Activated CD8-positive, alpha-beta T cell treated with anti-CD3 and anti-CD28 coated beads, Interleukin-2, amount 10 ng/mL, durations not matched to agents 7 days and 5 days (primary cell): Measurements from ENCODE around the gene WDR75. TPM values are rescaled to one million over a fixed set of nuclear protein-coding genes. Genes with fewer than 3 reads are reported as not detected.

ENCODE experiments used
- ATAC-seq: fragments of 150-1000 bp; cut with Tn5 transposase; one replicate; pipeline ENCODE4 v1.10.0; 2021; ENCODE audit warnings: moderate library complexity
- CTCF ChIA-PET: fragments of 350-600 bp; sonication (Branson Sonifier 250); formaldehyde crosslinking; loops from one replicate; lab custom pipeline; 2021; ENCODE audit warnings: antibody characterized with exemption; lab: Charles Lee
- POLR2A ChIA-PET: fragments of 350-600 bp; sonication (Branson Sonifier 250); formaldehyde crosslinking; loops from one replicate; lab custom pipeline; 2021; ENCODE audit warnings: antibody characterized with exemption; lab: Charles Lee
- DNase-seq: peaks from one replicate; pipeline ENCODE4 v3.0.0-alpha.2; 2020
- H3K27ac Mint-ChIP-seq: one replicate; pipeline ENCODE4 v1.8.0; 2021; ENCODE audit warnings: mild to moderate bottlenecking, mixed read lengths
- H3K27me3 Mint-ChIP-seq: one replicate; pipeline ENCODE4 v1.8.0; 2021; ENCODE audit warnings: low read depth, mixed read lengths
- H3K36me3 Mint-ChIP-seq: one replicate; pipeline ENCODE4 v1.8.0; 2021; ENCODE audit warnings: low read depth, mixed read lengths
- H3K4me1 Mint-ChIP-seq: one replicate; pipeline ENCODE4 v1.8.0; 2021; ENCODE audit warnings: low read depth, mixed read lengths
- H3K4me3 Mint-ChIP-seq: one replicate; pipeline ENCODE4 v1.8.0; 2021; ENCODE audit warnings: mild to moderate bottlenecking, mixed read lengths
- H3K9me3 Mint-ChIP-seq: one replicate; pipeline ENCODE4 v1.8.0; 2022; ENCODE audit warnings: mixed read lengths; ENCODE audit not compliant: insufficient read depth
- total RNA-seq, 2 experiments: library from RNA; stranded (reverse); gene quantifications; one replicate each; pipeline ENCODE4 v1.2.3, GENCODE V29; 2021

The WDR75 gene
- total RNA-seq, 2 experiments from 2014 or later = 42.8 to 44.2 TPM

DNA sequence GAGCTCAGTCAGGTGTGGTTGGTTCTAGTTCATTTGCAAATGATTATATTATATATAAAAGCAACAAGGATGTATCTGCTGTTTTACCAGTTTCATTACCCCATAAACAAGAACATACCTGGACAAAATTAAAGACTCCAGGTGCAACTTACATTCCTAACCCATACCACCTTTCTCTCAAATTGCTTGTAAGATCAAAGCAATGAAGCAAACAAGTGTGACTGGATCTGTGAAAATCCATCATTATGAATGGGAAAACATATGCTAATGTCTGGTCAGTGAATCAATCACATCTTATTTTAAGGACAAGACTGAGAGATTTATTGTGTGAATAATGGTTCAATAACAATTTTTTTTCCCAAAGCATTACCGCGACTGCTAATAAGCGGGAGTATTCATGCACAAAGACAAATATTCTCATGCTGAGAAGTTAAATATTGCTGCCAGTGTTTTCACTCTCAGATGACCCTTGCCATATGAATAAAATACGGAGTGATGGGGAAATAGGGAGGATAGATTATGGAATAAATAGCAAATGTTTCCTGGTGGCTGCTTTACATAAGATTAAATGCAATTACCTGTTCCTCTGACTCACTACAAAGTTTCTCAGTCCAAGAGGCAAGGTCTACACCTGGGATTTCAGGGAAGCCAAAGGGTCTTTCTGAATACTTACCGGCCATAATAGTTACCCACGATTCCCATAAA lies 59.3 kb downstream of the WDR75 start:
- H3K36me3 Mint-ChIP-seq = no peaks in the 10 kb centered on the region
- no peaks in the 10 kb centered on the region for H3K9me3 Mint-ChIP-seq
- no peak for ATAC-seq
- CTCF ChIA-PET = no interaction called here
- POLR2A ChIA-PET = no interaction called here
- H3K4me1 Mint-ChIP-seq = peaks cover 7% of the 10 kb centered on the region
- H3K27ac Mint-ChIP-seq = no peak overlapping the region
- H3K4me3 Mint-ChIP-seq = no peak overlapping the region
- no peak for DNase-seq
- peaks cover 3% of the 10 kb centered on the region for H3K27me3 Mint-ChIP-seq

DNA sequence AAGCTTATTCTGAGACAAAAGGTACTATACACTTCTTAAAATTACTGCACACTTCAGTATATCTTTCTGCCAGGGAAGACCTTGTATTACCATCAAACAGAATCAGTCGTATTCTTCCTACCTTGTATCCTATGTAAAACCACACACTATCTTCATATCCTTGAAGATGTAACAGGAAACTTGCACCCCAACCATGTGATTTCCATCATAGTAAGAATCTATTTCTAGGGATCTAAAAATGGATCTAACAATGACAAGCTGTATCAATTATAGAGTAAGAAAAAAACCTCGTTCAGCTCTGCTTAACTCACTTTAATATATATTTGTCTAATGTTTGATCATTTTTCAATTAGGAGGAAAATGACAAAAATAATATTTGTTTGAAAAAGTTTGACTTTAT lies 60.2 kb downstream of the WDR75 start:
- Mint-ChIP-seq H3K4me3 (no peak overlapping the region), H3K9me3 (no peaks in the 10 kb centered on the region), H3K27ac (no peak overlapping the region), H3K4me1 (peaks cover 10% of the 10 kb centered on the region), H3K27me3 (peaks cover 3% of the 10 kb centered on the region), H3K36me3 (no peaks in the 10 kb centered on the region)
- DNase-seq = no peak
- ATAC-seq = no peak
- CTCF ChIA-PET = no interaction called here
- POLR2A ChIA-PET = no interaction called here

DNA sequence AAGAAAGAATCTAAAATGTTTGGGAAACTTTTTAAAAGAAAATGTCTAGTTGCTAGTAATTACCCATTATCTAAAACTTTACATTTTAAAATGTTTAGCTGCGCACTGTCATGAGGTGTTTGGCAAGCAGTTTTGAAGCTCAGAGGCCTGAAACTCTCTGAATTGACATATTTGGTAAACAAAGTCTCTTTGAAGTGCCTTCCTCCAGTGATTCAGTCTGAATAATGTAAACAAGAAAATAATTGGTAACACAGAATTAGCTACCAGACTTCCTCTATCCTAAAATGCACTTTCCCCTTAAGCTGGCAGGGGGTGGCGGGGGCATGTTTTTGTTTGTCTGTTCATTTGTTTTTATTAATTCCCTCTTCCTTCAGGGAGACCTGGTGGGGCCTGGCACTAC lies 61.4 kb downstream of the WDR75 start:
- DNase-seq (no peak), ATAC-seq (no peak)
- H3K4me3 Mint-ChIP-seq = no peak overlapping the region
- H3K36me3 Mint-ChIP-seq = no peaks in the 10 kb centered on the region
- ChIA-PET POLR2A (no interaction called here), CTCF (no interaction called here)
- H3K27me3 Mint-ChIP-seq = peaks cover 3% of the 10 kb centered on the region
- no peak overlapping the region for H3K27ac Mint-ChIP-seq
- no peaks in the 10 kb centered on the region for H3K9me3 Mint-ChIP-seq
- peaks cover 10% of the 10 kb centered on the region for H3K4me1 Mint-ChIP-seq

DNA sequence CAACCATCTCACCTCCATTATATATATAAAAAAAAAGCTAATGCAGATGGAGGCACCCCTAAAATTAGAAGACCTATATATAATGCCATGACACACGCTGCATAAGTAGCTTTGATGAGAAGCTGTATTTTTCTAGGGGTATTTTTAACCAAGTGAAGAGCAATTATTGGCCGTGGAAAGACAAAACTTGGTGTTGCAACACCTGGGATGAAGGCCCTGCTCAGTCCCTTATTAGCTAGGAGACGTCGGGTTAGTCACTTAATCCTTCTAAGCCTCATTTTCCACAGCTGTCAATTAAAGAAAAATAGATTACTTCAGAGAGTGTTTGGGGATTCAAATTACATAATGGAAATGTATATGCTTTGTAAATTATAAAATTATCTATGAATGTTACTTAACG lies 63.0 kb downstream of the WDR75 start:
- POLR2A ChIA-PET = no interaction called here
- peaks cover 3% of the 10 kb centered on the region for H3K27me3 Mint-ChIP-seq
- H3K4me3 Mint-ChIP-seq = no peak overlapping the region
- no peaks in the 10 kb centered on the region for H3K9me3 Mint-ChIP-seq
- ATAC-seq = no peak
- CTCF ChIA-PET = no interaction called here
- no peaks in the 10 kb centered on the region for H3K36me3 Mint-ChIP-seq
- H3K27ac Mint-ChIP-seq = no peak overlapping the region
- no peak for DNase-seq
- peaks cover 10% of the 10 kb centered on the region for H3K4me1 Mint-ChIP-seq

DNA sequence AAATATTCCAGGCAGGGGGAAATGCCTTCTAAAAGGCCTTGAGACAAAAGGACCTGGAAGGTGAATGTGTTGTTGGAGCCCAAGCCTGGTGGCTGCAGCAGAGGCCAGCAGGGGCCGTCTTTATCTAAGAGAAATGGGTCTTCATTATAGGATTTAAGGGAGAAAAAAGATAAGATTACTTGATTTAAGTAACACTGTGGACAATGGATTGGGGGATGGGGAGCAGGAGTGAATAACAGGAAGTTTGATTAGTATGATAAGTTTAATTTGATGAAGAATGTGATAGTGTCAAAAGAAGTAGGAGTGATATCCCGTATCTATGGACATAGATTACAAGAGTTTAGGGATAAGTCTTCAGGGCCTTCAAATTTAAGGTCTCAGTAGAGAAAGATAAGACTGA lies 64.2 kb downstream of the WDR75 start:
- ATAC-seq = no peak
- H3K27ac Mint-ChIP-seq = no peak overlapping the region
- H3K4me3 Mint-ChIP-seq = no peak overlapping the region
- ChIA-PET POLR2A (no interaction called here), CTCF (no interaction called here)
- H3K9me3 Mint-ChIP-seq = no peaks in the 10 kb centered on the region
- DNase-seq = no peak
- H3K4me1 Mint-ChIP-seq = peaks cover 10% of the 10 kb centered on the region
- peaks cover 3% of the 10 kb centered on the region for H3K27me3 Mint-ChIP-seq
- H3K36me3 Mint-ChIP-seq = no peaks in the 10 kb centered on the region

DNA sequence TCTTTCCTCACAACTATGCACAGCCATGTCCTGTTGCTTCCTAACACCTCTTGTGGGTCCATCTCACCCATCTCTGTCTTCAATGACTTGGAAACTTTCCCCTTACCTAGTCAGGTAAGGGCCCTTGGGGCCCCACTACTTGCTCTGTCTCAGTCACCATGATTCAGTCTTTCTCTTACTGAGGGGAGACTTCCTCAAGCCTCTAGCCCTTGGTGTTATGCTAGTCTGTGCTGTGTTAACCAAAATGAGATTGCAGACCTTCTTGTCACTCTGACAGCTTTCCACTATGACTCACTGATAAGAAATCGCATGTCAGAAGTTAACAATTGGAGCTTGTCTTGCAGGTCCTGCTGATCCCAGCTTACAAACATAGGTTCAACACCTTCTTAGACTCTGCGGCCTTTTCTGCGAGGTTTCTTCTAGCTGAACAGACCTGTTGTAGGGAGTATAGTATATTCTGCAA lies 65.3 kb downstream of the WDR75 start:
- Mint-ChIP-seq H3K27me3 (peaks cover under 1% of the 10 kb centered on the region), H3K36me3 (no peaks in the 10 kb centered on the region), H3K4me3 (no peak overlapping the region), H3K9me3 (no peaks in the 10 kb centered on the region), H3K27ac (no peak overlapping the region), H3K4me1 (peaks cover 10% of the 10 kb centered on the region)
- DNase-seq (no peak), ATAC-seq (no peak)
- ChIA-PET CTCF (no interaction called here), POLR2A (interaction anchor here (0.6 kb wide), 1 partner anchor 148 kb away, joined by 3 read pairs; no protein-coding TSS in a partner anchor)

DNA sequence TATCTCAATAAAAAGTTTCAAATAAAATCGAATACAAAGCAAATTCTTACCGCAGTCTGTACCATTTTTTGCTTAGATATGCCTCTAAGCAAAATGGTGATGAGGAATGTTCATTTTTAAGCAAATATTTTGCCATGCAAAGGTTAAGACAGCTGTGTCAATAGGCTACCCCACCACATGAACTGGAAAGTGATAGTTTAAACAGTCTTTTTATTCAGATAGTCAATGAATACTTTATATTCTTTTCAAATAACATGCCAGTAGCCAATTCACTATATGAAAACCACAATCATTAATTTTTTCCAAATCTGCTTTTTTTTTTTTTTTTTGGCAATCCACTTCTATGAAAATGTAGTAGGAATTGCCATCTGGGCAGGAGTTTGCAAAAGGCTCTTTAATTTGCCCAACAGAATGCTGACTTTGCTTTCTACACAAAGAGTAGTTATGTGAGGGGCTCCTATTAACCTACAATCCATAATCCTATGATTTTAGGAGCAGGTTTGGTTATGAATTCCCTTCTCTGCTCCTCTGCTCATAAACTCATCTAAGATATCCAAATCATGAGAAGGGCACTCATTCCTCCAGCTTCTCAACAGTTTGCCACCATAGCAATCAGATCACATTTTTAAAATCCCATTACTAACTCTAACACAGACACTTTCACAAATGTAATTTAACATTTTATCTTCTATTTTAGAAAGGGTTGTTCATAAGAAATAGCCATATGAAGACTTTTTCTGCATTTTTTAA lies 70.1 kb downstream of the WDR75 start:
- H3K27me3 Mint-ChIP-seq = peaks cover 12% of the 10 kb centered on the region
- H3K4me1 Mint-ChIP-seq = no peaks in the 10 kb centered on the region
- H3K9me3 Mint-ChIP-seq = no peaks in the 10 kb centered on the region
- H3K4me3 Mint-ChIP-seq = no peak overlapping the region
- DNase-seq = no peak
- no peak for ATAC-seq
- CTCF ChIA-PET = no interaction called here
- POLR2A ChIA-PET = no interaction called here
- no peak overlapping the region for H3K27ac Mint-ChIP-seq
- H3K36me3 Mint-ChIP-seq = no peaks in the 10 kb centered on the region

DNA sequence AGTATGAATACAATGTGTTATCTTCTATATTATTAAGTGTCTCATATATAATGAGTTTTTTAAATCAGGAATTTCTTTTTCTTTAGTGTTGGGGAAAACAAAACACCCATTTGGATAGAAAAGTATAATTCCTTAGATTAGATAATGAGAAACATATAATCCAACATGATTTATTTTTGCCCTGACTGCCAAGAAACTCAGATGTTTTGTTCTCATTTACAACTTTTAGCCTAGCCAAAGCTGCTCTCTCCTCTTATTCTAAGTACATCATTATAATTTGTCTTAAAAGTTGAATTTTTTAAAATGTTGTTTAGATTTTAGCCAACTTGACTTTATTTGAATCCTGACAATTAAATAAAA lies 70.7 kb downstream of the WDR75 start:
- DNase-seq = no peak
- H3K4me1 Mint-ChIP-seq = no peaks in the 10 kb centered on the region
- H3K4me3 Mint-ChIP-seq = no peak overlapping the region
- no peaks in the 10 kb centered on the region for H3K36me3 Mint-ChIP-seq
- CTCF ChIA-PET = no interaction called here
- ATAC-seq = no peak
- H3K27me3 Mint-ChIP-seq = peaks cover 12% of the 10 kb centered on the region
- POLR2A ChIA-PET = no interaction called here
- no peaks in the 10 kb centered on the region for H3K9me3 Mint-ChIP-seq
- H3K27ac Mint-ChIP-seq = no peak overlapping the region

DNA sequence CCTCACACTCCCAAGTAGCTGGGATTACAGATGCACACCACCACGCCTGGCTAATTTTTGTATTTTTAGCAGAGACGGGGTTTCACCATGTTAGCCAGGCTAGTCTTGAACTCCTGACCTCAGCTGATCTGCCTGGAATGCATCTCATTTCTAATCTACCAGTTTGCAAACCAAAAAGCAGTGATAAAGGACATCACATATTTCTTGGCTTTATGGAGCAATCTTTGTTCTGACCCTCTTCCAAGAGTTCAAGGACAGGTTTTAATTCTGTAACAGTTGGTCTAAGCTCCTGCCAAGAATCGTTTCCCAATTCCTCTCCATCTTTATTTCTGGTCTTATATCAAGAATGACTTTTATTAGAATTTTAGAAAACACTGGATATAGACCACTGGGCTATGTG lies 71.6 kb downstream of the WDR75 start:
- H3K4me3 Mint-ChIP-seq = no peak overlapping the region
- no peaks in the 10 kb centered on the region for H3K4me1 Mint-ChIP-seq
- ChIA-PET POLR2A (no interaction called here), CTCF (no interaction called here)
- no peaks in the 10 kb centered on the region for H3K9me3 Mint-ChIP-seq
- no peak overlapping the region for H3K27ac Mint-ChIP-seq
- ATAC-seq = no peak
- H3K27me3 Mint-ChIP-seq = peaks cover 13% of the 10 kb centered on the region
- no peak for DNase-seq
- H3K36me3 Mint-ChIP-seq = no peaks in the 10 kb centered on the region

DNA sequence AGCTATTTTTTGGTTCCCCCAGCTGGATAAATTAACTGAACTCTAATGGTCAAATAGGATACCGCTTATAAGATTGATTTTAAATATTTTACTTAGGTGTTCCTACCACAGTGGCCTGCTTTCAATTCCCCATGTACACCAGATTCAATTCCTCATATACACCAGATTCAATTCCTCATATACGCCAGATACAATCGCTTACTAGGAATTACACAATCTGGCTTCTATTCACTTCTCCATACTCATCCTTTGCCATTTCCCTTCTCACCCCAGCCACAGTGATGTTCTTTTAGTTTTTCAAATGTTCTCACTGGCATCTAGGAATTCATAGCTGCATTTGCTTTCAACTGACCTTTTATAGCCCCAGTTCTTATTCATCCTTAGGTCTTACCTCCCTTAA lies 72.8 kb downstream of the WDR75 start:
- Mint-ChIP-seq H3K9me3 (no peaks in the 10 kb centered on the region), H3K36me3 (no peaks in the 10 kb centered on the region), H3K27me3 (peaks cover 15% of the 10 kb centered on the region), H3K4me1 (no peaks in the 10 kb centered on the region), H3K4me3 (no peak overlapping the region), H3K27ac (no peak overlapping the region)
- ATAC-seq (no peak), DNase-seq (no peak)
- POLR2A ChIA-PET = no interaction called here
- CTCF ChIA-PET = interaction anchor here (0.6 kb wide), 1 partner anchor 26 kb away, joined by 3 read pairs; no protein-coding TSS in a partner anchor

DNA sequence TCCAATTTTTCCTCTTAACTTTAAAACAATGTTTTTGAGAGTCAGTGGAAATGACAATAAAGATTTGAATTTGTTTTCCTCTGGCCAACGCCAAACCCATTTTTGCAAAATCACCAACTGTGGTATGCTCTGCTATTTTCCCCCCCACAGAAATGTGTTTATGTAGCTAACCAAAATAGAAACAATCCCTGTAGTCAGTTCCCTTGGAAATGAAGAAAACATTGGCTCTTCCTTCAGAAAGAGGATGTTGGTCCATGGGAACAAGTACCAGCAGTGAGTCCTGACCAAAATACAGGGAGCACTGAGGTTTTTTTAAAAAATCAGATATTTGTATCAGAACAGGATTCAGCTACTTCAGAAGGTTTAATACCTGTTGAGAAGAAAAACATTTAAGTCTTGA lies 74.0 kb downstream of the WDR75 start:
- ATAC-seq = no peak

DNA sequence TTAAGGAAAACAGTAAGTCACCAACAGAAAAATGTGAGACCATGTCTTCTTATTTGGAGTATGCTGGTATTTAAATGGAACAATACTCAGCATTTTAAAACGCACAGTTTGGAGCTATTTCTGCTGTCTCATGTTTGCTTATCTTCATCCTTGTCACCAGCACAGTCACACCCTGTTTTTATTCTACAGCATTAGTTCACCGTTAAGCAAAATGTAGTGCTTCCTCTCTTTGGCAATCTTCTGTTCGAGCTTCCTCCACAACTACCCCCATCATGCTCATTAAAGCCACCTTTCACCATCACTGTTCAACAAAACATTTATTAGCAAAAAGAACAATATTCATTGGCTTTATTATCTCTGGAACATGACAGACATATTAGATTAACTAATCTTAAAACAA lies 75.3 kb downstream of the WDR75 start:
- ATAC-seq (no peak), DNase-seq (no peak)
- ChIA-PET POLR2A (no interaction called here), CTCF (no interaction called here)
- H3K27me3 Mint-ChIP-seq = peaks cover 14% of the 10 kb centered on the region
- H3K27ac Mint-ChIP-seq = no peak overlapping the region
- H3K4me1 Mint-ChIP-seq = no peaks in the 10 kb centered on the region
- H3K4me3 Mint-ChIP-seq = no peak overlapping the region
- no peaks in the 10 kb centered on the region for H3K36me3 Mint-ChIP-seq
- no peaks in the 10 kb centered on the region for H3K9me3 Mint-ChIP-seq

More for the DNA sequence above, 74.0 kb downstream of the WDR75 start:
- Mint-ChIP-seq H3K4me3 (no peak overlapping the region), H3K36me3 (no peaks in the 10 kb centered on the region), H3K27me3 (peaks cover 15% of the 10 kb centered on the region), H3K27ac (no peak overlapping the region), H3K4me1 (no peaks in the 10 kb centered on the region), H3K9me3 (no peaks in the 10 kb centered on the region)
- ChIA-PET POLR2A (no interaction called here), CTCF (no interaction called here)
- DNase-seq = no peak
